Sigmoid colon (tissue), 7 donors: ENCODE results near the gene GPR151. TPM values are rescaled to one million over a fixed set of nuclear protein-coding genes. Genes with fewer than 3 reads are reported as not detected.

ENCODE experiments used
- DNase-seq: peaks from one replicate; pipeline ENCODE4 v3.0.0-alpha.2; 2019
- H3K27ac ChIP-seq, 4 donors: fragments of 200-600 bp; sonication (generic); one replicate each; pipeline ENCODE4 v1.5.1; 2016 to 2019; ENCODE audit warnings: mild to moderate bottlenecking in 1 of 4
- H3K27me3 ChIP-seq, 3 donors: fragments of 200-600 bp; sonication (generic); one replicate each; pipeline ENCODE4 v1.5.1; 2019; ENCODE audit warnings: mild to moderate bottlenecking in 1 of 3
- H3K36me3 ChIP-seq, 4 donors: fragments of 200-600 bp; sonication (generic); one replicate each; pipeline ENCODE4 v1.5.1; 2016 to 2019
- H3K4me1 ChIP-seq, 4 donors: fragments of 200-600 bp; sonication (generic); one replicate each; pipeline ENCODE4 v1.5.1; 2017 to 2019
- H3K4me3 ChIP-seq, 4 donors: fragments of 200-600 bp; sonication (generic); one replicate each; pipeline ENCODE4 v1.5.1; 2017 to 2019; ENCODE audit warnings: mild to moderate bottlenecking in 2 of 4, moderate library complexity in 1 of 4
- H3K9me3 ChIP-seq, 4 donors: fragments of 200-600 bp in 3 of 4; sonication (generic) in 3 of 4; one replicate each; pipeline versions ENCODE4 v1.5.1 to v1.6.1; 2013 to 2019
- CTCF ChIP-seq, 4 experiments: fragments of 450-650 bp in 3 of 4; fragments of 200-600 bp in 1 of 4; IDR thresholded peaks; one replicate each; pipeline ENCODE4 v1.5.1; 2016 to 2019; ENCODE audit warnings: antibody characterized with exemption in 4 of 4, mild to moderate bottlenecking in 3 of 4, moderate library complexity in 2 of 4
- EP300 ChIP-seq, 4 donors: sonication (generic); formaldehyde crosslinking; IDR thresholded peaks; one replicate each; pipeline ENCODE4 v1.6.1; 2017; ENCODE audit warnings: antibody characterized with exemption in 4 of 4
- POLR2A ChIP-seq, 2 donors: fragments of 450-650 bp; IDR thresholded peaks; one replicate each; pipeline ENCODE4 v1.6.1; 2016; ENCODE audit warnings: antibody characterized with exemption in 2 of 2, mild to moderate bottlenecking in 2 of 2, moderate library complexity in 2 of 2
- POLR2AphosphoS5 ChIP-seq, 4 donors: sonication (generic); formaldehyde crosslinking; IDR thresholded peaks; one replicate each; pipeline ENCODE4 v1.6.1; 2017; ENCODE audit warnings: antibody characterized with exemption in 4 of 4
- WGBS, 2 donors: extraction: QIAGEN DNeasy Blood & Tissue Kit; methylation state at CpG; one replicate each; pipeline ENCODE4 v1.1.7; 2013; 5-methylcytosine and 5-hydroxymethylcytosine counted together
- intact Hi-C: fragments of 100-400 bp; cut with DNase I; formaldehyde crosslinking; loops from one replicate; pipeline ENCODE4 v1.15.1; 2023
- polyA plus RNA-seq, 3 donors: library from polyadenylated mRNA; stranded (reverse); fragments of 200-250 nt; gene quantifications; one replicate each; pipeline ENCODE4 v1.2.3, GENCODE V29; 2013
- small RNA-seq, 3 donors: library from RNA; depleted of rRNA; stranded (forward); fragments of <200 nt; gene quantifications; one replicate each; pipeline ENCODE3, GENCODE V24; 2016
- total RNA-seq, 4 donors: library from RNA; depleted of rRNA; stranded (reverse); fragments of >200 nt; gene quantifications; one replicate each; pipeline ENCODE4 v1.1.0, GENCODE V29; 2016
- donor health status: healthy with polysubstance abuse.
- donor health status: Bipolar disorder and iron deficiency.
- donor health status: healthy.

Gene GPR151
- total and polyA plus RNA-seq, 7 donors: not detected

- 96 to 99% methylated on average over 1 of the region's 1 CpG for WGBS, 2 donors
- TF ChIP-seq POLR2AphosphoS5 (IDR thresholded peaks at IDR 0.05): no peak
- TF ChIP-seq POLR2A (IDR thresholded peaks at IDR 0.05): no peak
- TF ChIP-seq CTCF (IDR thresholded peaks at IDR 0.05): no peak
- TF ChIP-seq EP300 (IDR thresholded peaks at IDR 0.05): no peak
- DNase-seq: no peak
- no peaks in the 10 kb centered on the region for H3K9me3 ChIP-seq
- H3K4me3 ChIP-seq: no peak overlapping the region
- intact Hi-C loops: no loop called here
- H3K27me3 ChIP-seq: no peaks in the 10 kb centered on the region
- H3K4me1 ChIP-seq: peaks cover 0 to 5% (median 0%) of the 10 kb centered on the region in 4 donors
- H3K27ac ChIP-seq: no peak overlapping the region
- H3K36me3 ChIP-seq: peaks cover 0 to 67% (median 36%) of the 10 kb centered on the region in 4 donors
Observed at GRCh38 chr5:146467760-146468159, 48.2 kb downstream of the GPR151 start.

- 58 to 66% methylated on average over 3 of the region's 3 CpGs for WGBS, 2 donors
- intact Hi-C loops: no loop called here
- Histone ChIP-seq H3K4me1 (peaks cover 0 to 5% (median 0%) of the 10 kb centered on the region in 4 donors), H3K36me3 (peaks cover 0 to 67% (median 28%) of the 10 kb centered on the region in 4 donors), H3K4me3 (no peak overlapping the region), H3K27ac (no peak overlapping the region), H3K9me3 (no peaks in the 10 kb centered on the region), H3K27me3 (no peaks in the 10 kb centered on the region)
- no peak for TF ChIP-seq POLR2AphosphoS5 (IDR thresholded peaks at IDR 0.05)
- no peak for DNase-seq
Observed at GRCh38 chr5:146466521-146467349, 49.3 kb downstream of the GPR151 start.

- Histone ChIP-seq H3K4me1 (peaks cover 0 to 5% (median 0%) of the 10 kb centered on the region in 4 donors), H3K9me3 (no peaks in the 10 kb centered on the region), H3K27me3 (no peaks in the 10 kb centered on the region), H3K27ac (no peak overlapping the region), H3K4me3 (no peak overlapping the region), H3K36me3 (peaks cover 13 to 78% (median 22%) of the 10 kb centered on the region in 4 donors)
- TF ChIP-seq EP300 (IDR thresholded peaks at IDR 0.05): no peak
- no peak for TF ChIP-seq POLR2A (IDR thresholded peaks at IDR 0.05)
- no peak for TF ChIP-seq POLR2AphosphoS5 (IDR thresholded peaks at IDR 0.05)
- TF ChIP-seq CTCF (IDR thresholded peaks at IDR 0.05): no peak
- intact Hi-C loops: no loop called here
- DNase-seq: no peak
- 20 to 64% methylated on average over 6 of the region's 6 CpGs for WGBS, 2 donors
Observed at GRCh38 chr5:146463446-146463845, 52.5 kb downstream of the GPR151 start.

Small RNA genes within 50 kb of the gene (small RNA-seq; reads per million reads assigned to genes)
- 0 reads per million in 3 donors for gene RF02271

Other genes with a start within 250 kb of the GPR151 start
- under 1 TPM in 2 of 4 donors, not detected in 2; under 0.01 to 0.83 TPM for gene POU4F3, start 177.4 kb downstream of the GPR151 start, total RNA-seq
- gene POU4F3, start 177.4 kb downstream of the GPR151 start, polyA plus RNA-seq: under 1 TPM in 1 of 3 donors, not detected in 2; 0.06 TPM
- 10 to 100 TPM; 37.7 to 67.3 (median 51.0) TPM for gene TCERG1, start 68.9 kb downstream of the GPR151 start, total RNA-seq
- gene TCERG1, start 68.9 kb downstream of the GPR151 start, polyA plus RNA-seq: 10 to 100 TPM; 10.2 to 37.9 (median 10.9) TPM